GM18517 (cell line): ENCODE results near the gene PLA2G5.

Experiments
- ATAC-seq: cut with Tn5 transposase; IDR thresholded peaks from one replicate; pipeline ENCODE4 v1.9.1; 2021; ENCODE audit warnings: mild to moderate bottlenecking, moderate library complexity; ENCODE audit not compliant: unreplicated experiment

PLA2G5 gene

GRCh38 chr1:20063861-20064292 is 6.1 kb upstream of the PLA2G5 start:
- no peak for ATAC-seq

DNA sequence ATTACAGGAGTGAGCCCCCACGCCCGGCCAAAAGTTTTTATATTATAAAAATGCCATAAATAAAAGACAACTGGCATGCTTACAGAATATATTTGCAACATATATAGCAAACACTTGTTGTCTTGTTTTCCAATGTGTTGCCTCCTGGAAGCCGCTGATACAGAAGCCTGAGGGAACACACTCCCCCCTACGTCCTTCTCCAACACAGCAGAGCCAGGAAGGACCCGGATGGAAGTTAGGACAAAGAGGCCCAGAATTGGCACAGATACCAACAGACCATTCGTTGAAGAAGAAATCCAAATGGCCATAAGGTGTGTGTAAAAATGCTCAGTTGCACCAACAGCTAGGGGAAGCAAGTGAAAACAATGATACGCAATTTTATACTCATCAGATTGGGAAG is 1.3 kb upstream of the PLA2G5 start:
- no peak for ATAC-seq

- ATAC-seq: no peak
These were observed 363 bp downstream of the PLA2G5 start for GRCh38 chr1:20070357-20070756.

- no peak for ATAC-seq
These were observed 1.4 kb downstream of the PLA2G5 start for GRCh38 chr1:20071416-20071815.

- ATAC-seq: no peak
These were observed 2.8 kb downstream of the PLA2G5 start for GRCh38 chr1:20072771-20073170.

DNA sequence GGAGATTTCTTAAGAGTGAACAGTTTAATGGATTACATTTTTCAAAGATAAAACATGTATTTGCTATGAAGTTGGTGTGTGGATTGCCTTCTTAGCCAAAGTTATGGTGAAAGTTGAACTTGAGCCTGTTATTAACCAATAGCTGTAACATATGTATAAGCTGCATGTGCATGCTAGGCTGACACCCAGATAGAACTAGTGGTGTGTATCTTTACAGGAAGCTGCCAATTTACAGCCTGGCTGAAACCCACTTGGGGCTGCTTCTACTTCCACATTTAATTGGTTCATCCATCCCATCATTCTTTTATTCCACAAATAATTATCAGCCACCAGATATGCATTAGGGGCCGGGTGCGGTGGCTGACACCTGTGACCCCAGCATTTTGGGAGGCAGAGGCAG is 3.3 kb downstream of the PLA2G5 start:
- no peak for ATAC-seq

DNA sequence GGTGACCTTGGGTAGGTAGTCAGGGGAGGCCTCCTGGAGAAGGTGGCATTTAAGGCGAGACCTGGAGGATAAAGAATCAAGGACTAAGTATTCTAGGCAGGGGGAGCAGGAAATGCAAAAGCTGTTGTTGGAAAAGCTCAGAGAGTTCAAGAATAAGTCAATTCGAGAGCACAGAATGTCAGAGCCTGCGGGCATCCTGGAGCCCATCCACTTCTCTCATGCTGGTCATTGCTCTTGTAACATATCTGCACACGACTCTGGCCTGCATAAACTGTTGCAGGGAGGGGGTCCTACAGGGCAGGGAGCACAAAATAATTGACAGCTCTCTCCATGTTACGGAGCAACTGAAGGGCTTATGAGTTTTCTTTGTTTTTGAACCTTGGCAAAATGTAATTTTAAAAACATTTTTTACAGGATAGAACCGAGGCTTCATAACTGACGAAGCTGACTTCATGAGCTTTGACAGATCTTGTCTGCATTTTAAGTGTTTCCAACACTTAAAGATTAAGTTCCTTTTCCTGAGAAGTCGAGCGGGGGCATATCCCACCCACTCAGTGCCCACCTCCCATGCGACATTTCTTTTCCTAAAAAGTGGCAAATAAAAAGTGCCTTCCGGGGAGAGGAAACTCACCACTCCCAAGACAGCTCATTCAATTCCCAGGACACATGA is 4.2 kb downstream of the PLA2G5 start:
- ATAC-seq: no peak

GRCh38 chr1:20074725-20075171 is 4.8 kb downstream of the PLA2G5 start:
- ATAC-seq: no peak

- no peak for ATAC-seq
These were observed 5.4 kb downstream of the PLA2G5 start for GRCh38 chr1:20075345-20075744.

GRCh38 chr1:20076223-20076622 is 6.2 kb downstream of the PLA2G5 start:
- no peak for ATAC-seq

DNA sequence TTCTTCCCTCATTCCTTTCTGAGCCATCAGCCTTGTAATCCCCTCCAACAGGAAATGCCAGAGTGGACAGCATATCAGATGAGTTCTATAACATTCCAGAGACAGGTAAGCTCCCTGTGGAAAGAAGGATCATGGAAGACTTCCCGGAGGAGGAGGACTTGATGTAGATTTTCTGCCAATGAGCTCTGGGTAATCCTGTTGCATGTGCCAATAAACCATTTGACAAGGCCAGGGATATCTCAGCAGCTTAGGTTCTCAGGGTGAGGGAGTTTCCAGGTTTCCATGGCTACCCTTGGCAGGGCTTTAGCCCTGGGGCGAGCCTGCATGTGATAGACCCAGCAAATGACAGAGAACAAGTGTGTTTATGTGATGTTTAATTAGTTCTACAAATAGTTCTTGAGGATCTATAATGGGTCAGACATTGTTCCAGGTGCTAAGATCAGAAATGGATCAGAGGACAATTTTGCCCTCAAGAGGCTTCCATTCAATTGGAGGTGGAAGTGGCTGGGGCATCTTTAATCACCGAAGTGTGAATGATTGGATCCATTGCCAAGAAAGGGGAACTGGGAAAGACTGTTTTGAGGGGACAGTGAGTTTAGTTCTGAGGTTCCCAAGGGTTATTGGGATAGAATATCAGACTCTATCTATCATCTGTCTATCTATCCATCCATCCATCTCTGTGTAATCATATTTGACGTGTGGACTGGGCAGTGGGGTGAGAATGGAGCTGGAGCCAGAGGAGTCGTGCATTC is 6.9 kb downstream of the PLA2G5 start:
- no peak for ATAC-seq

DNA sequence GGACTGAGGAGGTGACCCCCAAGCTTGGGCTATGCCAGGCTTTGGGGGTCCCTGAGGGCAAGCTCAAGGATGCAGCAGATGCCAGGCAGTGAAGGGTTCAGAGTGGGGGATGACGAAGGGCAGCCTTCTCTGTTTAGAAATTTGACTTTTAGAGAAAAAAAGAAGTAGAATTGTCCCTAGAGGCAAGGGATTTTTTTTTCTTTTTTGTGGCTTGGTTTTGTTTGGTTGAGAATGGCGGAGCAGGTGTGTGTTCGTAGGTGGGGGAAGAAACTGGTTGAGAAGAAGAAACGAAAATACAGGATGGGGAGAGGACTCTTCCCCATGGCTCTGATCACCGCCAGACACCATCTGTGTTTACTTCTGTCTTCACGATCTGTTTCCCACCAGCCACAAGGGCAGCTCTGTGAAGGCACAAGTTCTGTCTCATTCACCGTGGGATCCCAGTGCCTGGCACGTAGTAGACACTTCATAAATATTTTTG is 8.2 kb downstream of the PLA2G5 start:
- no peak for ATAC-seq

DNA sequence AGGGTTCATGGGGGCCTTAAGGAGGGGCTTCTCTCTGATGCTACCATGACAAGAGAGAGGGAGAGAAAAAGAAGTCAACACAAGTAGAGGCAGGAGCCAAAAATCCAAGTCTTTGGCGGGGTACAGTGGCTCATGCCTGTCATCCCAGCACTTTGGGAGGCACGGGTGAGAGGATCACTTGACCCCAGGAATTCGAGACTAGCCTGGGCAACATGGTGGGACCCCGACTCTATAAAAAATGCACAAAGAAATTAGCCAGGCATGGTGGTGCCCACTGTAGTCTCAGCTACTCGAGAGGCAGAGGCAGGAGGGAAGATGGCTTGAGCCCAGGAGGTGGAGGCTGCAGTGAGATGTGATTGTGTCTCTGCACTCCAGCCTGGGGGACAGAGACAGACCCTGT is 8.7 kb downstream of the PLA2G5 start:
- no peak for ATAC-seq

DNA sequence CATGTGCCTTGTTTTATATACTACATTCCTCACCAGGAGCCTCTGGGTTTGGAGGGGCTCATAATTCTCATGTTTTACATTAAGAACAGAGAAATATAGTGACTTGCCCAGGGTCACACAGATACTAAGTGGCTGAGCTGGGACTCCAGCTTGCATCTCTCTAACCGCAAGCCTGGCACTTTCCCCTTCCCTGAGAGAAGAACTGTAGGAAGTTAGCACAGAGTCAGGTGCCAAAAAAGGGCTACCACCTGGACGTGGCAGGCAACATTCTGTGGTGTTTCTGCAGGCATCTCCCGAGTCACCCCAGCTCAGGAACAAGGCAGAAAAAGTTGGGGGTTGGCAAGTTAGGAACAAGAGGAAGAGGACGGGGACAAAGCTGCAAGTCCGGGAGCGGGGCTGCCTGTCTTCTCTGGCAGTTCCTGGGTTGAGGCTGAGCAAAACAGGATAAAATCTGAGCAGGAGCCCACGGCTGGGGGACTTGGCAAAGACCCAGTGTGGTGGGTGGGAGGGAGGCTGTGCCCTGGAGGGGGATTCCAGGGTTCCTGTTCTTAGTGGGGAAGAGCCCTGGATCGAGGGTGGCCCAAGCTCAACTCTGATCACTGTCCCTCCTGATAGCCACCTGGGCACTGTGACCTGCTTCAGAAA is 9.8 kb downstream of the PLA2G5 start:
- ATAC-seq: no peak

GRCh38 chr1:20080441-20081352 is 10.7 kb downstream of the PLA2G5 start:
- ATAC-seq: no peak

GRCh38 chr1:20081353-20081810 is 11.4 kb downstream of the PLA2G5 start:
- ATAC-seq: no peak

DNA sequence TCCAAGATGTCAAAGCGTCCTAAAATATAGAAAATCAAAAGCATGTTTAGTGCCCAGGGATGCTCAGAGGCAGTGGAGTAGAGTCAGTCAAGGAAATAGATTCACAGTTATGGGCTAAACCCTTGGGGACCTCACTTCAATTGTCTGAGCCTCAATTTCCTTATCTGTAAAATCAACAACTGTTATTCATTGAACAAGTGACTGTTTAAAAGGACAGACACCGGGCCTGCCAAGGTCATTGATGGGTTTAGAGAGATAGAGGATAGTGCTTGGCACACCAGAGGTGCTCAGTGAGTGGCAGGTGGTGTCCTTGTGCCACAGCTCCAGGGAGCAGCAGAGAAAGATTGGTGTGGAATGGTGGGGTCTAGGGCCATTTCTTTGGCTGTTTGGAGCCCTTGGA is 12.8 kb downstream of the PLA2G5 start:
- no peak for ATAC-seq

GRCh38 chr1:20083178-20083944 is 13.4 kb downstream of the PLA2G5 start:
- no peak for ATAC-seq

GRCh38 chr1:20086800-20087199 is 16.8 kb downstream of the PLA2G5 start:
- no peak for ATAC-seq

DNA sequence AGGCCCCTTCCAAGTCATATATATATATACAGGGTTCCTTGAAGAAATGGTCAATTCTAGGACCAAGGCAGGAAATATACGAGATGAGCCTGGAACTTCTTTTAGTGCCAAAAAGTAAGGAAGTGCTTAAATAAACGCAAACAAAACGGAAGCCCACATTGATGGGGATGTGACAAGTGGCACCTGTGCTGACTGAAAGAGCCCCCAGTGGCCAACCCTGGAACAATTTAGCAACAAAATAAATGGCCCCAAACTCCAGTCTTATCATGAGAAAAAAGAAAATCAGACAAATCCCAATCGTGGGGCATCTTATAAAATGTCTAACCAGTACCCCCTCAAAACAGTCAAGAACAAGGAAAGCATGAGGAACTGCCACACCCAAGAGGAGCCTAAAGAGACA is 17.7 kb downstream of the PLA2G5 start:
- ATAC-seq: no peak
